Measurements from ENCODE around the gene OVAAL. TPM values are rescaled to one million over a fixed set of nuclear protein-coding genes. Genes with fewer than 3 reads are reported as not detected.
"Not testable (repeated sequence)": the region's sequence is repeated elsewhere in the genome, so short reads cannot be mapped to it uniquely, and the experiment has no call there.

The OVAAL gene
- total RNA-seq, 1 donor from 2014 or later = not detected

GRCh38 chr1:180549770-180550169, 9.0 kb upstream of the OVAAL start:
- H3K4me1 Mint-ChIP-seq; H3K9me3 Mint-ChIP-seq; H3K27me3 Mint-ChIP-seq; H3K27ac Mint-ChIP-seq; H3K4me3 Mint-ChIP-seq; H3K36me3 Mint-ChIP-seq (ENCODE audit: low read depth); DNase-seq; intact Hi-C loops (cut with micrococcal nuclease): not testable (repeated sequence)

- H3K4me1 Mint-ChIP-seq = no peaks in the 10 kb centered on the region
- peaks cover under 1% of the 10 kb centered on the region for H3K27me3 Mint-ChIP-seq
- intact Hi-C loops (cut with micrococcal nuclease) = no loop called here
- H3K36me3 Mint-ChIP-seq (ENCODE audit: low read depth) = no peaks in the 10 kb centered on the region
- H3K4me3 Mint-ChIP-seq = no peak overlapping the region
- H3K27ac Mint-ChIP-seq = no peak overlapping the region
- no peaks in the 10 kb centered on the region for H3K9me3 Mint-ChIP-seq
- DNase-seq = no peak
These were observed 8.5 kb upstream of the OVAAL start for GRCh38 chr1:180550241-180550640.

GRCh38 chr1:180551997-180552396, 6.8 kb upstream of the OVAAL start:
- no peaks in the 10 kb centered on the region for H3K4me1 Mint-ChIP-seq
- no peak overlapping the region for H3K27ac Mint-ChIP-seq
- H3K27me3 Mint-ChIP-seq = peaks cover 7% of the 10 kb centered on the region
- no peaks in the 10 kb centered on the region for H3K36me3 Mint-ChIP-seq (ENCODE audit: low read depth)
- no peak for DNase-seq
- intact Hi-C loops (cut with micrococcal nuclease) = no loop called here
- H3K9me3 Mint-ChIP-seq = no peaks in the 10 kb centered on the region
- no peak overlapping the region for H3K4me3 Mint-ChIP-seq

- H3K36me3 Mint-ChIP-seq (ENCODE audit: low read depth); H3K4me1 Mint-ChIP-seq; DNase-seq; H3K9me3 Mint-ChIP-seq; H3K4me3 Mint-ChIP-seq; intact Hi-C loops (cut with micrococcal nuclease); H3K27ac Mint-ChIP-seq: not testable (repeated sequence)
- H3K27me3 Mint-ChIP-seq = peaks cover 10% of the 10 kb centered on the region
These were observed 5.7 kb upstream of the OVAAL start for GRCh38 chr1:180553046-180553445.

GRCh38 chr1:180555411-180555810, 3.4 kb upstream of the OVAAL start:
- Mint-ChIP-seq H3K4me3 (no peak overlapping the region), H3K36me3 (ENCODE audit: low read depth) (no peaks in the 10 kb centered on the region), H3K4me1 (no peaks in the 10 kb centered on the region), H3K27ac (no peak overlapping the region), H3K9me3 (no peaks in the 10 kb centered on the region), H3K27me3 (peaks cover 10% of the 10 kb centered on the region)
- DNase-seq = no peak
- intact Hi-C loops (cut with micrococcal nuclease) = no loop called here

- intact Hi-C loops (cut with micrococcal nuclease) = no loop called here
- Mint-ChIP-seq H3K27ac (no peak overlapping the region), H3K4me1 (no peaks in the 10 kb centered on the region)
These were observed 1.6 kb downstream of the OVAAL start for GRCh38 chr1:180560200-180560867.

GRCh38 chr1:180560868-180561600, 2.3 kb downstream of the OVAAL start:
- no peaks in the 10 kb centered on the region for H3K4me1 Mint-ChIP-seq
- no peak overlapping the region for H3K27ac Mint-ChIP-seq
- H3K27me3 Mint-ChIP-seq = peaks cover 24% of the 10 kb centered on the region

More at GRCh38 chr1:180560200-180560867, 1.6 kb downstream of the OVAAL start:
- DNase-seq = no peak
- no peak overlapping the region for H3K4me3 Mint-ChIP-seq
- peaks cover 21% of the 10 kb centered on the region for H3K27me3 Mint-ChIP-seq
- no peaks in the 10 kb centered on the region for H3K36me3 Mint-ChIP-seq (ENCODE audit: low read depth)
- no peaks in the 10 kb centered on the region for H3K9me3 Mint-ChIP-seq

GRCh38 chr1:180562640-180563025, 3.9 kb downstream of the OVAAL start:
- H3K9me3 Mint-ChIP-seq = no peaks in the 10 kb centered on the region
- H3K27ac Mint-ChIP-seq = no peak overlapping the region
- no peaks in the 10 kb centered on the region for H3K4me1 Mint-ChIP-seq
- intact Hi-C loops (cut with micrococcal nuclease) = no loop called here
- no peaks in the 10 kb centered on the region for H3K36me3 Mint-ChIP-seq (ENCODE audit: low read depth)
- no peak overlapping the region for H3K4me3 Mint-ChIP-seq
- H3K27me3 Mint-ChIP-seq = peaks cover 22% of the 10 kb centered on the region
- no peak for DNase-seq

More at GRCh38 chr1:180560868-180561600, 2.3 kb downstream of the OVAAL start:
- no peak overlapping the region for H3K4me3 Mint-ChIP-seq
- DNase-seq = no peak
- H3K36me3 Mint-ChIP-seq (ENCODE audit: low read depth) = no peaks in the 10 kb centered on the region
- intact Hi-C loops (cut with micrococcal nuclease) = no loop called here
- H3K9me3 Mint-ChIP-seq = no peaks in the 10 kb centered on the region

- Mint-ChIP-seq H3K27me3 (peaks cover 25% of the 10 kb centered on the region), H3K27ac (no peak overlapping the region), H3K9me3 (no peaks in the 10 kb centered on the region), H3K4me1 (no peaks in the 10 kb centered on the region), H3K4me3 (no peak overlapping the region), H3K36me3 (ENCODE audit: low read depth) (no peaks in the 10 kb centered on the region)
- intact Hi-C loops (cut with micrococcal nuclease) = no loop called here
- DNase-seq = no peak
These were observed 4.5 kb downstream of the OVAAL start for GRCh38 chr1:180563026-180563827.

- Mint-ChIP-seq H3K4me1 (no peaks in the 10 kb centered on the region), H3K27me3 (peaks cover 27% of the 10 kb centered on the region)
- intact Hi-C loops (cut with micrococcal nuclease) = no loop called here
These were observed 6.5 kb downstream of the OVAAL start for GRCh38 chr1:180565121-180565871.

GRCh38 chr1:180566026-180566425, 7.3 kb downstream of the OVAAL start:
- Mint-ChIP-seq H3K27me3 (peaks cover 27% of the 10 kb centered on the region), H3K36me3 (ENCODE audit: low read depth) (no peaks in the 10 kb centered on the region), H3K4me1 (peaks cover 2% of the 10 kb centered on the region), H3K9me3 (peaks cover 2% of the 10 kb centered on the region), H3K27ac (no peak overlapping the region), H3K4me3 (no peak overlapping the region)
- no peak for DNase-seq
- intact Hi-C loops (cut with micrococcal nuclease) = no loop called here

More at GRCh38 chr1:180565121-180565871, 6.5 kb downstream of the OVAAL start:
- no peaks in the 10 kb centered on the region for H3K36me3 Mint-ChIP-seq (ENCODE audit: low read depth)
- H3K9me3 Mint-ChIP-seq = no peaks in the 10 kb centered on the region
- no peak overlapping the region for H3K27ac Mint-ChIP-seq
- no peak overlapping the region for H3K4me3 Mint-ChIP-seq
- no peak for DNase-seq

- Mint-ChIP-seq H3K4me3 (no peak overlapping the region), H3K27ac (no peak overlapping the region), H3K9me3 (peaks cover 6% of the 10 kb centered on the region), H3K27me3 (peaks cover 23% of the 10 kb centered on the region), H3K4me1 (peaks cover 7% of the 10 kb centered on the region), H3K36me3 (ENCODE audit: low read depth) (no peaks in the 10 kb centered on the region)
- DNase-seq = no peak
- intact Hi-C loops (cut with micrococcal nuclease) = no loop called here
These were observed 7.7 kb downstream of the OVAAL start for GRCh38 chr1:180566495-180566894.

- intact Hi-C loops (cut with micrococcal nuclease) = no loop called here
- H3K9me3 Mint-ChIP-seq = peaks cover 17% of the 10 kb centered on the region
- H3K27ac Mint-ChIP-seq = no peak overlapping the region
- H3K36me3 Mint-ChIP-seq (ENCODE audit: low read depth) = peaks cover 7% of the 10 kb centered on the region
- H3K4me1 Mint-ChIP-seq = peaks cover 18% of the 10 kb centered on the region
- DNase-seq = no peak
- H3K27me3 Mint-ChIP-seq = peaks cover 23% of the 10 kb centered on the region
- no peak overlapping the region for H3K4me3 Mint-ChIP-seq
These were observed 8.9 kb downstream of the OVAAL start for GRCh38 chr1:180567654-180568053.

All from activated CD4-positive, alpha-beta T cell treated with anti-CD3 and anti-CD28 coated beads, Interleukin-2, amount 10 ng/mL, durations not matched to agents 24 days and 14 days (primary cell).